GM19372 (cell line): ENCODE results near the gene IQUB.
"Not testable (repeated sequence)": the region's sequence is repeated elsewhere in the genome, so short reads cannot be mapped to it uniquely, and the experiment has no call there.

Experiments used
- ATAC-seq: cut with Tn5 transposase; IDR thresholded peaks from one replicate; pipeline ENCODE4 v1.9.1; 2021; ENCODE audit warnings: mild to moderate bottlenecking, low read depth, moderate library complexity; ENCODE audit not compliant: unreplicated experiment

IQUB gene

DNA sequence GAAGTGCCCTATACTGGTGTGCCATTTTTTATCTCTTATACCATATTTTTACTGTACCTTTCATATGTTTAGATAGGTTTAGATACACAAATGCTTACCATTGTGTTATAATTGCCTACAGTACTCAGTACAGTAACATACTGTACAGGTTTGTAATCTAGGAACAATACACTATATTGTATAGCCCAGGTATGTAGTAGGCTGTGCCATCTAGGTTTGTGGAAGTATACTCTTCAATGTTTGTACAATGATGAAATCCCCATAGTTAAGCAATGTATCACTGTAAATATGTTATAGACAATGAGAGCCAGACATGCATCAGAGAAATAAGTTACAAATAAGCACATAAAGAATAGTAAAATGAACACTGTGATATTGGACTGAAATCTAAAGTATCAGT, 109.1 kb downstream of the IQUB start:
- ATAC-seq: no peak

DNA sequence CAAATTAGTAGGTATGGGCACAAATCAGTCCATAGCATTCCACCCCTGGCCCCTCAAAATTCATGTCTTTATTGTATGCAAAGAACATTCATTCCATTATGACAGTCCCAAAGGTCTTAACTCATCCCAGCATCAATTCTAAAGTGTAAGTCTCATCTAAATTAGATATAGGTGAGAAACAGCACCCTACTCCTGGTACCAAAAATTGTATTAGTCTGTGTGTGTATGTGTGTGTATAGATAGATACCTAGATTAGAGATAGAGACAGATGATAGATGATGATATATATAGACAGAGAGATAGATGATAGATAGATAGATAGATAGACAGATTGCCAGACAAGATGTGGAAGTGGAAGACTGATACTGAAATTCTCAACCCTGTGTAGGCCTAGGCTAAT, 109.9 kb downstream of the IQUB start:
- ATAC-seq: no peak

GRCh38 chr7:123423622-123424021, 110.8 kb downstream of the IQUB start:
- no peak for ATAC-seq

GRCh38 chr7:123417580-123417979, 116.8 kb downstream of the IQUB start:
- ATAC-seq: no peak

DNA sequence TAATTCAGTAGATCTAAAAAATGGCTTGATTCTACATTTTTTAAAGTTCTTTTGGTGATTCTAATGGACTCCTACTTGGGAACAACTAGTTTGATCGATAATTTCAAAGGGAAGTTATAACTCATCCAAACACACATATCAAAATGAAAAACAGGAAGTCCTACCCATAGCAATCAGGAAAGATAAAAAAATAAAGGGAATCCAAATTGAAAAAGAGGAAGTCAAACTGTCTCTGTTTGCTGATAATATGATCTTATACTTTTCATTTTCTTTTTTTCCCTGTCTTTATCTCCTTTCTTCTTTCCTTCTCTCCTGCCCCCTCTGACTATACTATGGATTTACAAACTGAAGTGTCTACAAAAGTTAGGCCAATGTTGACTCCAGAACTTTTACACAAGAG, 118.8 kb downstream of the IQUB start:
- ATAC-seq: no peak

DNA sequence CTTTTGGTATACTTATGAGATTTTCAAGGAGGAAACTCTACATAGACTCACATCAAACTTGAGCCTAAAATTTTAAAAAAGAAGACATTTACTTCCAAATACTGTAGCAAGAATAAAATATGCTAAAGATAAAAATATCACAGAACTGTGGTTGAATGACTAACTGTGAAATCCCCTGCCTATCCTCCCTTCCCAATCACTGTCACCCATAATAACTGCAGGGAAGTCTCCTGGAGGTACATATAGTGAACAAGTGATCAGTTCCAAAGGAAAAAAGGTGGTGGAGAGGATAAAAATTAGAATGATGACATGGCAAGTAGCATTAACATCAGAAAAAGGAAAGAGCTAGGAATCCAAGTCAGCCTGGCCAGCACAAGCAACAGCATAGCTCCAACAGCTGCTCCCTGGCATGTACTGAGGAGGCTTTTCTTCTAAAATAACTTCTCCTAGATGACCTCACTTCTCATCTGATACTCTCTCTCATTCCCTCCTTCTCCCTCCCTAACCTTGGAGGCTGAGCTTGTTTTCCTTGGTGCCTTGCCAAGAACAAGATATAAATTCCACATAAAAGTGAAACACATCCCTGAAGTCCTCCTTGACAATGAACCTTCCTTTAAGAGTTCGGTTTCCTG, 124.0 kb downstream of the IQUB start:
- no peak for ATAC-seq

DNA sequence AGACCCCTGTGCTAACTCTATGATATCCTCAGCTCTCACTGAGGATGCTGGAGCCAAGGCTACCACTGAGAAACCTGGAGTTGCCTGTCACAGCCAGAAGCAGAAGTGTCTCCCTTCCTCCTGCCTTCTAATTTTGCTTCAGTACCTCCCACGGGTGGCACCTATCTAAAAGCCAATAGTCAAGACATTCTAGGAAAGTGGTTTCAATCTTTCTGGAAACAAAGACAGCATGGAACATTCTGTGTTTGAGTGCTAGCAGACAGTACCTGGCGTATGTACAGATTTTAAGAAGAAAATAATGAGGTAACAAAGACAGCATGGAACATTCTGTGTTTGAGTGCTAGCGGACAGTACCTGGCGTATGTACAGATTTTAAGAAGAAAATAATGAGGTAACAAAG, 126.4 kb downstream of the IQUB start:
- ATAC-seq: not testable (repeated sequence)
